ENCODE data around the gene B4GALNT2.

- TF ChIP-seq CTCF (IDR thresholded peaks at IDR 0.05) (no peak), EP300 (IDR thresholded peaks at IDR 0.05) (no peak), POLR2A (IDR thresholded peaks at IDR 0.05) (no peak)
Observed at GRCh38 chr17:49148171-49148570, 15.6 kb downstream of the B4GALNT2 start.
